ENCODE data around the gene TRAPPC14. TPM values are rescaled to one million over a fixed set of nuclear protein-coding genes. Genes with fewer than 3 reads are reported as not detected.
A peak's percentile ranks its signal among the peaks of the same experiment; 100 is the strongest.

The TRAPPC14 gene
- total and polyA plus RNA-seq, 9 of the 15 experiments (the other 6 are each of a cell fraction or from before 2014, with no cell fraction given): 0.42 to 45.9 (median 18.2) TPM

DNA sequence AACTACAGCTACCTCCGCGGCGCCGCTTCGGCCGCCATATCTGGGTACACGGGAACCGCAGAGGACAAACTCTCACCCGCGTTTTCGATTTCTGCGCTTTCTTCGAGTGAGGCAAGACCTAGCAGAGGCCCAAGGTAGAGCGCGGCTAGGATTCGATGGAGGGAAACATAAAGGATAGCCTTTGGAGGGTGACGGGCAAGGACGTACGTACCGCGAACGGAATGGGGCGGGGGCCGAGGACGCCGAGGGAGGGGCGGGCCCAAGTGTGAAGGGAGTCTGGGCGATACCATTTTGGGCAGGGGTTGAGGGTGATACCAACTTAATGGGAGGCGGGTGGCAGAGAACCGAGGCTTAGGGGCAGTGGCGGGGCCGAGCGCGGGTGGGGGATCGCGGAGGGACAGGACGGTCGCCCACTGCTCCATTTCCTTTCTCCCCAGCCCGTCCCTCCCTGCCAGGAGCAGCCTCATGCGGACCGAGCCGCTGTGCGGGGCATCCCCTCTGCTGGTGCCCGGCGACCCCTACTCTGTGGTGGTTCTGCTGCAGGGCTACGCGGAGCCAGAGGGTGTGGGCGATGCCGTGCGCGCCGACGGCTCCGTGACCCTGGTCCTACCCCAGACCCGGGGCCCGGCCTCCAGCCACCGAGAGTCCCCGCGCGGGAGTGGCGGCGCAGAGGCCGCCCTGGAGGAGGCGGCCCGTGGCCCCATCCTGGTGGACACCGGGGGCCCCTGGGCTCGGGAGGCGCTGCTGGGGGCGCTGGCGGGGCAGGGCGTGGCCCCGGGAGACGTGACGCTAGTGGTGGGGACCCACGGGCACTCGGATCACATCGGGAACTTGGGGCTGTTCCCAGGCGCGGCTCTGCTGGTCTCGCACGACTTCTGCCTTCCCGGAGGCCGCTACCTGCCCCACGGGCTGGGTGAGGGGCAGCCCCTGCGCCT is 31.3 kb downstream of the TRAPPC14 start, which contains the start of gene MBLAC1 (continued):
- TF ChIP-seq, protein P1, sequence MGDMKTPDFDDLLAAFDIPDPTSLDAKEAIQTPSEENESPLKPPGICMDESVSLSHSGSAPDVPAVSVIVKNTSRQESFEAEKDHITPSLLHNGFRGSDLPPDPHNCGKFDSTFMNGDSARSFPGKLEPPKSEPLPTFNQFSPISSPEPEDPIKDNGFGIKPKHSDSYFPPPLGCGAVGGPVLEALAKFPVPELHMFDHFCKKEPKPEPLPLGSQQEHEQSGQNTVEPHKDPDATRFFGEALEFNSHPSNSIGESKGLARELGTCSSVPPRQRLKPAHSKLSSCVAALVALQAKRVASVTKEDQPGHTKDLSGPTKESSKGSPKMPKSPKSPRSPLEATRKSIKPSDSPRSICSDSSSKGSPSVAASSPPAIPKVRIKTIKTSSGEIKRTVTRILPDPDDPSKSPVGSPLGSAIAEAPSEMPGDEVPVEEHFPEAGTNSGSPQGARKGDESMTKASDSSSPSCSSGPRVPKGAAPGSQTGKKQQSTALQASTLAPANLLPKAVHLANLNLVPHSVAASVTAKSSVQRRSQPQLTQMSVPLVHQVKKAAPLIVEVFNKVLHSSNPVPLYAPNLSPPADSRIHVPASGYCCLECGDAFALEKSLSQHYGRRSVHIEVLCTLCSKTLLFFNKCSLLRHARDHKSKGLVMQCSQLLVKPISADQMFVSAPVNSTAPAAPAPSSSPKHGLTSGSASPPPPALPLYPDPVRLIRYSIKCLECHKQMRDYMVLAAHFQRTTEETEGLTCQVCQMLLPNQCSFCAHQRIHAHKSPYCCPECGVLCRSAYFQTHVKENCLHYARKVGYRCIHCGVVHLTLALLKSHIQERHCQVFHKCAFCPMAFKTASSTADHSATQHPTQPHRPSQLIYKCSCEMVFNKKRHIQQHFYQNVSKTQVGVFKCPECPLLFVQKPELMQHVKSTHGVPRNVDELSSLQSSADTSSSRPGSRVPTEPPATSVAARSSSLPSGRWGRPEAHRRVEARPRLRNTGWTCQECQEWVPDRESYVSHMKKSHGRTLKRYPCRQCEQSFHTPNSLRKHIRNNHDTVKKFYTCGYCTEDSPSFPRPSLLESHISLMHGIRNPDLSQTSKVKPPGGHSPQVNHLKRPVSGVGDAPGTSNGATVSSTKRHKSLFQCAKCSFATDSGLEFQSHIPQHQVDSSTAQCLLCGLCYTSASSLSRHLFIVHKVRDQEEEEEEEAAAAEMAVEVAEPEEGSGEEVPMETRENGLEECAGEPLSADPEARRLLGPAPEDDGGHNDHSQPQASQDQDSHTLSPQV (IDR thresholded peaks at IDR 0.05): peak; percentile 78
- 0 out of 2 replicates have a peak, but pooled peaks have one; percentile 3 for TF ChIP-seq THRB (CRISPR knock-in tag; conservative IDR thresholded peaks at IDR 0.05)
- TF ChIP-seq TEAD4 (IDR thresholded peaks at IDR 0.05; ENCODE audit: low read length): 0 out of 2 replicates have a peak, but pooled peaks have one; percentile 22
- no peak for TF ChIP-seq TEAD4 (CRISPR knock-in tag; IDR thresholded peaks at IDR 0.05; ENCODE audit: borderline replicate concordance)
- 0 out of 2 replicates have a peak, but pooled peaks have one; percentile 31 for TF ChIP-seq DMBX1 (CRISPR knock-in tag; IDR thresholded peaks at IDR 0.05; ENCODE audit: borderline replicate concordance)
- TF ChIP-seq, protein P2, sequence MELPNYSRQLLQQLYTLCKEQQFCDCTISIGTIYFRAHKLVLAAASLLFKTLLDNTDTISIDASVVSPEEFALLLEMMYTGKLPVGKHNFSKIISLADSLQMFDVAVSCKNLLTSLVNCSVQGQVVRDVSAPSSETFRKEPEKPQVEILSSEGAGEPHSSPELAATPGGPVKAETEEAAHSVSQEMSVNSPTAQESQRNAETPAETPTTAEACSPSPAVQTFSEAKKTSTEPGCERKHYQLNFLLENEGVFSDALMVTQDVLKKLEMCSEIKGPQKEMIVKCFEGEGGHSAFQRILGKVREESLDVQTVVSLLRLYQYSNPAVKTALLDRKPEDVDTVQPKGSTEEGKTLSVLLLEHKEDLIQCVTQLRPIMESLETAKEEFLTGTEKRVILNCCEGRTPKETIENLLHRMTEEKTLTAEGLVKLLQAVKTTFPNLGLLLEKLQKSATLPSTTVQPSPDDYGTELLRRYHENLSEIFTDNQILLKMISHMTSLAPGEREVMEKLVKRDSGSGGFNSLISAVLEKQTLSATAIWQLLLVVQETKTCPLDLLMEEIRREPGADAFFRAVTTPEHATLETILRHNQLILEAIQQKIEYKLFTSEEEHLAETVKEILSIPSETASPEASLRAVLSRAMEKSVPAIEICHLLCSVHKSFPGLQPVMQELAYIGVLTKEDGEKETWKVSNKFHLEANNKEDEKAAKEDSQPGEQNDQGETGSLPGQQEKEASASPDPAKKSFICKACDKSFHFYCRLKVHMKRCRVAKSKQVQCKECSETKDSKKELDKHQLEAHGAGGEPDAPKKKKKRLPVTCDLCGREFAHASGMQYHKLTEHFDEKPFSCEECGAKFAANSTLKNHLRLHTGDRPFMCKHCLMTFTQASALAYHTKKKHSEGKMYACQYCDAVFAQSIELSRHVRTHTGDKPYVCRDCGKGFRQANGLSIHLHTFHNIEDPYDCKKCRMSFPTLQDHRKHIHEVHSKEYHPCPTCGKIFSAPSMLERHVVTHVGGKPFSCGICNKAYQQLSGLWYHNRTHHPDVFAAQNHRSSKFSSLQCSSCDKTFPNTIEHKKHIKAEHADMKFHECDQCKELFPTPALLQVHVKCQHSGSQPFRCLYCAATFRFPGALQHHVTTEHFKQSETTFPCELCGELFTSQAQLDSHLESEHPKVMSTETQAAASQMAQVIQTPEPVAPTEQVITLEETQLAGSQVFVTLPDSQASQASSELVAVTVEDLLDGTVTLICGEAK (IDR thresholded peaks at IDR 0.05): 0 out of 2 replicates have a peak, but pooled peaks have one; percentile 23
- TF ChIP-seq, protein P2 (CRISPR knock-in tag; IDR thresholded peaks at IDR 0.05): no peak
- peak; percentile 98 for TF ChIP-seq NFRKB (IDR thresholded peaks at IDR 0.05; ENCODE audit: low read depth)
